ENCODE data around the gene PITX1. TPM values are rescaled to one million over a fixed set of nuclear protein-coding genes. Genes with fewer than 3 reads are reported as not detected.
"Not testable (repeated sequence)": the region's sequence is repeated elsewhere in the genome, so short reads cannot be mapped to it uniquely, and the experiment has no call there.

PITX1 gene
- total RNA-seq, 2 donors from 2014 or later = 7.8 to 9.9 TPM

GRCh38 chr5:134992148-134992547, 41.9 kb downstream of the PITX1 start:
- intact Hi-C loops (cut with DNase I) = no loop called here
- no peak for DNase-seq
- no peak overlapping the region for H3K4me3 ChIP-seq
- no peaks in the 10 kb centered on the region for H3K36me3 ChIP-seq
- no peak for TF ChIP-seq CTCF (IDR thresholded peaks at IDR 0.05)
- no peaks in the 10 kb centered on the region for H3K9me3 ChIP-seq
- no peaks in the 10 kb centered on the region for H3K27me3 ChIP-seq
- H3K27ac ChIP-seq = no peak overlapping the region
- H3K4me1 ChIP-seq = no peaks in the 10 kb centered on the region
- no peak overlapping the region for H3K9ac ChIP-seq (ENCODE audit: low read depth in 2 of 2, low read length in 2 of 2)

- H3K4me3 ChIP-seq; intact Hi-C loops (cut with DNase I): not testable (repeated sequence)
Observed at GRCh38 chr5:134990183-134990582, 43.8 kb downstream of the PITX1 start.

GRCh38 chr5:134989266-134989830, 44.7 kb downstream of the PITX1 start:
- no peak for TF ChIP-seq CTCF (IDR thresholded peaks at IDR 0.05)
- Histone ChIP-seq H3K4me1 (no peaks in the 10 kb centered on the region), H3K36me3 (no peaks in the 10 kb centered on the region), H3K27me3 (no peaks in the 10 kb centered on the region), H3K27ac (no peak overlapping the region), H3K4me3 (no peak overlapping the region), H3K9me3 (no peaks in the 10 kb centered on the region), H3K9ac (ENCODE audit: low read depth in 2 of 2, low read length in 2 of 2) (no peak overlapping the region)
- intact Hi-C loops (cut with DNase I) = no loop called here
- no peak for DNase-seq

More at GRCh38 chr5:134990183-134990582, 43.8 kb downstream of the PITX1 start:
- H3K9ac ChIP-seq (ENCODE audit: low read depth in 2 of 2, low read length in 2 of 2); H3K4me1 ChIP-seq; H3K27me3 ChIP-seq; H3K36me3 ChIP-seq; H3K9me3 ChIP-seq; DNase-seq; H3K27ac ChIP-seq: not testable (repeated sequence)

- Histone ChIP-seq H3K27me3 (no peaks in the 10 kb centered on the region), H3K4me3 (no peak overlapping the region), H3K27ac (no peak overlapping the region), H3K9me3 (no peaks in the 10 kb centered on the region), H3K9ac (ENCODE audit: low read depth in 2 of 2, low read length in 2 of 2) (no peak overlapping the region), H3K36me3 (no peaks in the 10 kb centered on the region), H3K4me1 (no peaks in the 10 kb centered on the region)
- no peak for DNase-seq
- intact Hi-C loops (cut with DNase I) = no loop called here
- no peak for TF ChIP-seq CTCF (IDR thresholded peaks at IDR 0.05)
Observed at GRCh38 chr5:134982230-134982629, 51.8 kb downstream of the PITX1 start.

GRCh38 chr5:134979416-134979815, 54.6 kb downstream of the PITX1 start:
- TF ChIP-seq CTCF (IDR thresholded peaks at IDR 0.05) = no peak

More at GRCh38 chr5:134979416-134979815, 54.6 kb downstream of the PITX1 start:
- DNase-seq = no peak
- H3K36me3 ChIP-seq = no peaks in the 10 kb centered on the region
- H3K9me3 ChIP-seq = no peaks in the 10 kb centered on the region
- no peaks in the 10 kb centered on the region for H3K4me1 ChIP-seq
- no peak overlapping the region for H3K27ac ChIP-seq
- H3K9ac ChIP-seq (ENCODE audit: low read depth in 2 of 2, low read length in 2 of 2) = no peak overlapping the region
- intact Hi-C loops (cut with DNase I) = no loop called here
- H3K27me3 ChIP-seq = no peaks in the 10 kb centered on the region
- H3K4me3 ChIP-seq = no peak overlapping the region

Other genes with a start within 250 kb of the PITX1 start
- 10 to 100 TPM; 24.2 to 31.0 TPM for gene C5orf24, start 188.3 kb downstream of the PITX1 start, total RNA-seq
- gene TXNDC15, start 159.9 kb downstream of the PITX1 start, total RNA-seq = 10 to 100 TPM; 30.7 to 31.8 TPM
- 10 to 100 TPM; 10.3 to 13.9 TPM for gene PCBD2, start 129.1 kb downstream of the PITX1 start, total RNA-seq
- under 1 TPM; 0.82 to 0.85 TPM for gene CATSPER3, start 66.3 kb downstream of the PITX1 start, total RNA-seq

Data from colonic mucosa (tissue), 4 donors.